ENCODE data around the gene NKAIN2.
"Not testable (repeated sequence)": the region's sequence is repeated elsewhere in the genome, so short reads cannot be mapped to it uniquely, and the experiment has no call there.

DNA sequence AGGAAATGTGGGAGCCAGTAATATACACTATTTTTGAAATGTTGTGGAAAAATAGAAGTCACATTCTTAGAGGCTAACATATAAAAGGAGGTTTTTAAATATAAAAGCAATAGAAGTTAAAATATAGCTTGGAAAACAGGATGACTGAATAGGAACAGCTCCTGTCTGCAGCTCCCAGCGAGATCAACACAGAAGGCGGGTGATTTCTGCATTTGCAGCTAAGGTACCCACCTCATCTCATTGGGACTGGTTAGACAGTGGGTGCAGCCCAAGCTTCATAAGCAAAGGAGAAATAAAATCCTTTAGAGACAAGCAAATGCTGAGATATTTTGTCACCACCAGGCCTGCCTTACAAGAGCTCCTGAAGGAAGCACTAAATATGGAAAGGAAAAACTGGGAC lies 434.7 kb downstream of the NKAIN2 start:
- TF ChIP-seq, protein P1, sequence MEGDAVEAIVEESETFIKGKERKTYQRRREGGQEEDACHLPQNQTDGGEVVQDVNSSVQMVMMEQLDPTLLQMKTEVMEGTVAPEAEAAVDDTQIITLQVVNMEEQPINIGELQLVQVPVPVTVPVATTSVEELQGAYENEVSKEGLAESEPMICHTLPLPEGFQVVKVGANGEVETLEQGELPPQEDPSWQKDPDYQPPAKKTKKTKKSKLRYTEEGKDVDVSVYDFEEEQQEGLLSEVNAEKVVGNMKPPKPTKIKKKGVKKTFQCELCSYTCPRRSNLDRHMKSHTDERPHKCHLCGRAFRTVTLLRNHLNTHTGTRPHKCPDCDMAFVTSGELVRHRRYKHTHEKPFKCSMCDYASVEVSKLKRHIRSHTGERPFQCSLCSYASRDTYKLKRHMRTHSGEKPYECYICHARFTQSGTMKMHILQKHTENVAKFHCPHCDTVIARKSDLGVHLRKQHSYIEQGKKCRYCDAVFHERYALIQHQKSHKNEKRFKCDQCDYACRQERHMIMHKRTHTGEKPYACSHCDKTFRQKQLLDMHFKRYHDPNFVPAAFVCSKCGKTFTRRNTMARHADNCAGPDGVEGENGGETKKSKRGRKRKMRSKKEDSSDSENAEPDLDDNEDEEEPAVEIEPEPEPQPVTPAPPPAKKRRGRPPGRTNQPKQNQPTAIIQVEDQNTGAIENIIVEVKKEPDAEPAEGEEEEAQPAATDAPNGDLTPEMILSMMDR (IDR thresholded peaks at IDR 0.05; ENCODE audit: extremely low read depth in 1 of 2, insufficient read depth in 1 of 2, low read depth in 1 of 2, low read length in 2 of 2): not testable (repeated sequence)
- not testable (repeated sequence) for TF ChIP-seq POLR2A (IDR thresholded peaks at IDR 0.05; ENCODE audit: low read depth, low read length); MYC (IDR thresholded peaks at IDR 0.05; ENCODE audit: low read depth, low read length); EZH2 (IDR thresholded peaks at IDR 0.05; ENCODE audit: borderline replicate concordance, low read depth, low read length, severe bottlenecking); JUN (IDR thresholded peaks at IDR 0.05; ENCODE audit: borderline replicate concordance, insufficient read depth, insufficient read length, low read depth)
- TF ChIP-seq, protein P2, sequence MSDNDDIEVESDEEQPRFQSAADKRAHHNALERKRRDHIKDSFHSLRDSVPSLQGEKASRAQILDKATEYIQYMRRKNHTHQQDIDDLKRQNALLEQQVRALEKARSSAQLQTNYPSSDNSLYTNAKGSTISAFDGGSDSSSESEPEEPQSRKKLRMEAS (IDR thresholded peaks at IDR 0.05; ENCODE audit: insufficient read depth, insufficient read length): not testable (repeated sequence)
